GM19372 (cell line): ENCODE data around the gene KNDC1.

Experiments used
- ATAC-seq: cut with Tn5 transposase; IDR thresholded peaks from one replicate; pipeline ENCODE4 v1.9.1; 2021; ENCODE audit warnings: mild to moderate bottlenecking, low read depth, moderate library complexity; ENCODE audit not compliant: unreplicated experiment

The KNDC1 gene

DNA sequence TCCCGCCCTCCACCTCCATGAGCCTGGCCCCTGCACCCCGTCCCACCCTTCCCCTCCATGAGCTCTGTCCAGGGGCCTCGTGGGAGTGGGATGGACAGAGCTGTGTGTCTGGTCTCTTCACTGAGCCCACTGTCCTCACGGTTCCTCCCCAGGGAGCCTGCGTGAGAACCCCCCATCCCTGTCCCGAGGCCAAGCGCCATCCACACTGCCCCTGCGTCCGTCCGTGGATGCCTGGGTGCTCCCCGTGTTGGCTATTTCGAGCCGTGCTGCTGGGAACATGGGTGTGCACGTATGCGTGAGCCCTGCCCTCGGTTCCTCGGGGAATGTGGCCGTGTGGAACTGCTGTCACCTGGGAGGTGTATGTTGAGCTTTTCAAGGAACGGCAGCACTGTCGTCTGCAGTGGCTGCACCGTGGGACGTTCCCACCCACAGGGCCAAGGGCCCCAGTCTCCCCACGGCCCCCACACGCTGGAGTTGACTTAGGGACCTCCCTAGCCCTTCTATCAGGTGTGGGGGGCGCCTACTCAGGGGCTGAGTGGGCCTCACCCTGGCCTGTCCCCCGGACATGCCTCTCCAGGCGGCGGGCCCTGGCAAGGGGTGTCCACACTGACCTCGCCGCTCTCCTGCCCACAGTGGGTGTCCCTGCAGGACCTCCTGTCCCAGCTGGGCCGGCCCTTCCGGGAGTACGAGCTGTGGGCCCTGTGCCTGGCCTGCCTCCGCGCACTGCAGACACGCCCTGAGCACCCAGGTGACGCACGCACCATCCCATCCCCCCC, 28.1 kb downstream of the KNDC1 start:
- ATAC-seq = no peak

DNA sequence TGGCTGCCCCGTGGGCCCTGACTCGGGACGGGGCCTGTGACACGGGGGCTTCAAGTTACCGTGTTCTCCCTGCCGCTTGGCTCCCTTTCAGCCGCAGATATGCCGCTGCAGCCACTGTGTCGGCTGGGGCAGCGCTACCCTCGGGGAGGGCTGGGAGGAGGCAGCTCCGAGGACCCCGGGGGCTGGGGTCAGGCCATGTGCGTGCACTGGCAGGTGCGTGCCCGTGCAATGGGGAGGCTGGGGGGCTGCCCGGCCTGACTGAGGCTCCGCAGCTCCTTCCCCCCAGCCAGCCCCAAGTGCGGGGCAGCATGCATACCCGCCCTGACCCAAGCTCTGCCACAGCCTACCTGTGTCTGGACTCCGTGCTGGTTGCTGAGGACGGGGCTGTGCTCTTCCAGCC, 29.2 kb downstream of the KNDC1 start:
- no peak for ATAC-seq

DNA sequence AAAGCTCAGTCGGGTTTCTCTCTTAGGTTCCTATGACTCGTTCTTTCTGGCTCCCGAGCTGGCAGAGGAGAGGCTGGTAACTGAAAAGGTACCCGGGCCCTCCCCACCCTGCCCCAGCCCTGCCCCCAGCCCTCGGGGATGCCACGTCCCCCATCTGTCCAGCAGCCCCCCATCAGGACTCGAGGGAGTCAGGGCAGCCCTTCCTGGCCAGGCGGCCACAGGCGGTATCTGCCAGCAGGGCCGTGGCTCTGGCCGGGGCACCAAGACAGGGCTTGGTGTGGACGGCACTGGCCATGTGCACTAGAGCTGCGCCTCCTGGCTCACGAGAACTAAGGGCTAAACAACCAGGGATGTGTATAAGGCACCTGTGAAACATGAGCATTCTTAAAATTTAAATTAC, 29.7 kb downstream of the KNDC1 start:
- no peak for ATAC-seq

DNA sequence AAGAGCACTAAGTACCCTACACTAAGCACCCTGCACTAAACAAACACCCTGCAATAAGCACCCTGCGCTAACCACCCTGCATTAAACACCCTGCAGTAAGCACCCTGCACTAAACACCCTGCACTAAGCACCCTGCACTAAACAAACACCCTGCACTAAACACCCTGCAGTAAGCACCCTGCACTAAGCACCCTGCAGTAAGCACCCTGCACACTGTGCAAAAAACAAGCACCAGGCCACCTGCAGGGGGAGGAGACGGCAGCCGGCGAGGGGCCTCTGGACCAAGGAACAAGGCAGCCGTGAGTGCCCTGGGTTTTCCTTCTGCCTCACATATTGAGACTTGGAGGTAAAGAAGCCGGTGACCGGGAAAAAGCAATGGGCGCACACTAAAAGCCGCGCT, 30.2 kb downstream of the KNDC1 start:
- no peak for ATAC-seq

DNA sequence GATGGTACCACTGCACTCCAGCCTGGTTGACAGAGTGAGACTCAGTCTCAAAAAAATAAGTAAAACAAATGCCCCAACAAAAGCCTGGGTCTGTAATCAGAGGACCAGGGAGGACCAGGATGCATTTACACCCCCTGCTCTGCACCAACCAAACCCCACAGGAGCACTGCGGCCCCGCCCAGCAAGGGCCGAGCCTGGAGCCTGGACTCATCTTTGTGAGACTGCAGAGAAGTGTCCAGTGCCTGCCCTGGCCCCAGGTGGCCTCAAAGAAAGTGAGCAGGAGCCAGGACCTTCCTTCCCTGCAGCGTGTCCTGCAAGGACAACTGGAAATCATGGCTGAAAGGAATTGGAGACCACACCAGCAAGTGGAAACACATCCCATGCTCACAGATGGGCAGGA, 31.6 kb downstream of the KNDC1 start:
- ATAC-seq = no peak

DNA sequence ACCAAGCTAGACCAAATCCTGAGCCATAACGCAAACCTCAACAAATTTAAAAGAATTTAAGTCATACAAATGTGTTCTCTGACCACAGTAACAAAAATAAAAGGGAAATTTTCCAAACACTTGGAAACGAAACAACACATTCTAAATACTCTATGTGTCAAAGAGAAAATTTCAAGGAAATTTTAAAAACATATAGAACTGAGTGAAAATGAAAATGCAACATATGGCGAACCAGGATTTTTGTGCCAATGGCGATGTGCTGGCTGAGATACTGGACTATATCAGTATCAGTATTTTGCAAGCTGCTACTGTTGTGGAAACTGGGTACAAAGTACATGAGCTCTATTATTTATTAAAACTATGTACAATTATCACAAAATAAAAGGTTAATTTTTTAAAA, 34.1 kb downstream of the KNDC1 start:
- no peak for ATAC-seq

DNA sequence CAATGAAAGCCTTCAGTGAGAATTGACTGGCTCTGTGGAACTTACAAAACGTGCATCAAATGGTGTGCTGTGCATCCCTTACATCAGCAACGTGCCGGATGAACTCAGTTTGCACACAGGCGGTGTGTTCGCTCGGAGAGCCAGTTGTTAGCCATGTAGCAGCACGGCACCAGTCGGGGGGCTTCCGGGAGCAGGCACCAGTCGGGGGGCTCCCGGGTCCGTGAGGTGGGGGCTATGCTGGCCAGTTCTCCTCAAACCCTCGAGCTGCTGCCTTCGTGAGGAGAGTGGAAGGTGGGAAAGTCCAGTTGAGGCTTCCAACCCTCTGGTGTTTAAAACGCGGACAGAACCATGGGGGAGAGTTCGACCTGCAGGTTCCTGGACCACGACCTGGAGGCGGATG, 35.1 kb downstream of the KNDC1 start:
- ATAC-seq = no peak

DNA sequence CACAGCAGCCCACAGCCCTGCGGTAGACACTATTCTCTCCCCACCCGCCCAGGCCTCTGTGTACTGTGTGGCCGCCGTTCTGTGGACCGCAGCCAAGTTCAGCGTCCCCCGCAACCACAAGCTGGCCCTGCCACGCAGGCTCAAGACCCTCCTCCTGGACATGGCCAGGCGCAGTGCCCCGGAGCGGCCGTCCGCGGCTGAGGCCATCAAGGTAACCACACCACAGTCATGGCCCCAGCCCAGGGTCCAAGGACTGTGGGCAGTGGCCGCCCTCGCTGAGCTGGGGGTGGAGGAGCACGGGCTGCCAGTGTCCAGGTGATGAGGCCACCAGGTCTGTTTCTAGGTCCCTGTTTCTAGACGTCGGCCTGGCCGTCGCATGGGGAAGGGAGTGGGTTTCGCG, 35.6 kb downstream of the KNDC1 start:
- no peak for ATAC-seq

DNA sequence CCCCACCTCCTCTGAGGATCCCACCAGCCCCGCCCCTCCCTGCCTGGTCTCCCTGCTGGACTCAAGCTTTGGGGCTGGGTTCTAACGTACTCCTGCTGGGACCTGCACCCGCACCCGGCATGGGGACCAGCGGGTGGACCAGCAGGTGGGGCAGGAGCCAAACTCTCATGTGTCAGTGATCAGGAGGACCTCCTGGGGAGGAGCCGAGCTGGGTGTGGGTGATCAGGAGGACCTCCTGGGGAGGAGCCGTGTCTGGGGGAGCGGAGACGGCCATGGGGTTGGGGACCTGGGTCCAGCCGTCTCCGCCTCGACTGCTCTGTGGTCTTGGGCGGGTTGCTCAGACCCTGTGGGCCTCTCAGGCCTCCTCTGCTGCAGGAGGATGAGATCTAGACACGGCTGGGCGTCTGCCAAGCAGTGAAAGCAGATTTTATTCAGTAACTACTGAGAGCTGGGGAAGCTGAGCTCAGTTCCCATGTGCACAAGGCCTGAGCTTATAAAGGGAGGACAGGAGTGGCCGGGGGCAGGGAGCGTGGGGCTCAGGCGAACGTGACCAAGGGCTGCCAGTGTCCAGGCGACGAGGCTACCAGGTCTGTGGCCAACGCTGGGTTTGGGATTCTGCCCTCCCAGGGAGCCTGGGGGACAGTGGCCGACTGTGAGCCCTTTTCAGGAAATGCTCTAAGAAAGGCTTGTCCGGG, 36.3 kb downstream of the KNDC1 start:
- no peak for ATAC-seq

DNA sequence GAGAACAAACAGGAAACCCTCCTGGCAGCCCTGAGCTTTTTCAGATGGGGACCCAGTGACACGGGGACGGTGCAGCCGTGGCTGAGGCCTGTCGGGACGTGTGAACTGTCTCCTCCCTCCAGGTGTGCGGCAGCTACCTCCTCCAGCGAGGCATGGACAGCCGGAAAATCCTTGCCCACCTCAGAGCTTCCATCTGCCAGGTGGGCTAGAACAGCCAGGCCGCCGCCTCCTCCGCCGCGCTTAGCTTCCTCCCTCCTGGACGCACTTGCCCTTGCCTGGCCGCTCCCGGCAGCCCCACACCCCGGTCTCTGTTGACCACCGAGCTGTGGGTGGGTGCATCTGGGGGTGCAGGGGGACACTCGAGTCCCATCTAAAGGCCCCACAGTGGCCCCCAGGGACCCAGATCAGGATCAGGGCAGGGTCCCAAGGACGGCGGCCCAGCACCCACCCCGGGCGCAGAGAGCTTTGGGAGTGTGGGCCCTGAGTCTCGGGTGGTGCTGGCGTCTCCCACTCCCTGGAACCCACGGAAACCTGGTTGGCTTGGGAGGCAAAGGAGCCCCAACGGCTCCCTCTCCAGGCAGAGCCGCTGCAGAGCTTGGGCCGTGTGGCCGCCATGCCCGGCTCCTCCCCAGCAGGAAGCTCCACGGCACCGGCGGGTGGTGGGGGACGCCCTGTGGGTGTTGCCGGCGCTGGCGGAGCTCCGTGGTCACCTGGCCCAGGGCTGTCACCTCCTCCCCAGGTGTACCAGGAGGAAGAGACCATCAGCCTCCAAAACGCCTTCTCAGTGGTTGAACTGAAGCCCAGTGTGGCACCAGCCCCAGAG, 37.1 kb downstream of the KNDC1 start:
- ATAC-seq = no peak

DNA sequence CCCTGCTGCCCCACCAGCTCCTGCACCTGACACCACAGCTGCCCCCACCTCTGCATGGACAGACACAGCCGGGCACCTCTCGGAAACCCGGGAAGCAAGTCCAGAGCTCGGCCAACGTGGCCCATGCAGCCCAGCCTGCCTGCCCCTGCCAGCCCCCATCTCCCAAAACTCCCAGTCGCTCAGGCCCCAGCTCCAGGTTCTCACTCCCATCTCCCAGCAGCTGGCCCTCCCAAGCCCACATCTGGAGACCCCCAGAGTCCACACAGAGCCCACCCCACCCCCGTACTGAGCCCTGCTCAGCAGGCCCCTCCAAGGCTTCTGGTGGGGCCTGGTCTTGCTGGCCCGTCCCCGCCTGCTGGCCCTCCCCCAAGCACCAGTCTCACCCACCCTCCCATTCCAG, 37.8 kb downstream of the KNDC1 start:
- ATAC-seq = no peak

DNA sequence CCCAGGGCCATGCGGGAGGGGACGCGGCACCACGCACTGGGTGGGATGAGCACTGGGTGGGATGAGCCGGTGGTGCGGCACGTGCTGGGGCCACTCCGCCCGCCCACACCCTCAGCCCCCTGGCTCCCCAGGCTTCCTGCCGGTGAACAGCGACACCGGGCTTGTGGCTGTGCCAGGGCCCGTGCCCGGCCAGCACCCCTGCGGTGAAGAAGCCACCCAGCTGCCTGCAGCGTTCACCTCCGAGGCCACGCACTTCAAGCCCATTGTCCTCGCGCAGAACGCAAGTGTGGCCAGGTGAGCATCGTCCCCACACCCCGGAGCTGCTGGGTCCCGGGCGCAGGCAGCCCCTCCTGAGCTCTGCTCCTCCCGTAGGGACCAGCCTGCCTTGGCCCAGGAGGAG, 38.2 kb downstream of the KNDC1 start:
- ATAC-seq = no peak

DNA sequence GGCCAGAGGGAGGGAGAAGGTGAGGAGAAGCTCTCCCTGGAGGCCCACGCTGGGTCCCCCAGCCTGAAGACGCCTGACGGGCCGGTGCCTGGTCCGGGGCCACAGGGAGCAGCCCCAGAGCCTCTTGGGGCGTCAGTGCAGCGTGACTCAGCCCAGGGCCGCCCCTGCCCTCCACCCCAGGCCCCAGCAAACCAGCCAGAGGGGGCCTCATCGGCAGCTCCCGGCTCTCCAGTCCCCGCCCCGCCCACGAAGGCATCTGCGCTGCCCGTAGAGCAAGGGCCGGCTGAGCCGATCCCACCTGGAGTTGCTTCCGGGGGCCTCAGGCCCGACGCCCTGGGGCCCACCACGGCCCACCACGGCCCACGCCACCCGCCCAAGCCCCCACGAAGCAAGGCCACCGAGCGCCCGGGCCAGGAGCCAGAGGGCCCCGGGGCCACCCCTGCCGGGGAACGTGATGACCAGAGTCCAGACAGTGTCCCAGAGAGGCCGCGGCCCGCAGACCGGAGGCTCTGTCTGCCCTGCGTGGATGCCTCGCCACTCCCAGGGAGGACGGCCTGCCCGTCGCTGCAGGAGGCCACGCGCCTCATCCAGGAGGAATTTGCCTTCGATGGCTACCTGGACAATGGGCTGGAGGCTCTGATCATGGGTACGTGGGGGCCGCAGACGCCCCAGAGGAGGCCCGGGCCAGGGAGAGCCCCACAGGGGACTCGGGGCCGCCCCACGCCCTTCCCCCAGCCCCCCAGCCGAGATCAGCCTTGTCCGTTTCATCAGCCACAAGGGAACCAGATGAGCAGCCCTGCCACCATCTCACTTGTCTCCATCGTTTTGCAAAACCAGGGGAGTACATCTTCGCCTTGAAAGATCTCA, 38.8 kb downstream of the KNDC1 start:
- ATAC-seq = no peak

DNA sequence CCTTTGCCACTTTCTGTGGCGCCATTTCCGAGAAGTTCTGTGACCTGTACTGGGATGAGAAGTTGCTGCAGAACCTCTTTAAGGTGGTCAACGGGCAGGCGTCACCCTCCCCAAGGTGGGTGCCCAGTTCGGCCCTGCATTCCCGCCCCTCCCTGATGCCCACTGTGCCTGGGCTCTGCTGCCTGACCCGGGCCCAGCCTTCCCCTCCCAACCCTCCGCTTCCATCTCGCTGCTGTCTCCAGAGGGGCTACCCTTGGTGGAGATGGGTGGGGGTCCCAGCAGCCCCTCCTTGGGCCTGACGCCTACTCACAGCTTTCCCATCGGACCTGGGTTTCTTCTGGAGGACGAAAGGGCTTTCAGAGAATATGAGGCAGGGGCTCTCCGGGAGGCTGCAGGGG, 39.5 kb downstream of the KNDC1 start:
- no peak for ATAC-seq

DNA sequence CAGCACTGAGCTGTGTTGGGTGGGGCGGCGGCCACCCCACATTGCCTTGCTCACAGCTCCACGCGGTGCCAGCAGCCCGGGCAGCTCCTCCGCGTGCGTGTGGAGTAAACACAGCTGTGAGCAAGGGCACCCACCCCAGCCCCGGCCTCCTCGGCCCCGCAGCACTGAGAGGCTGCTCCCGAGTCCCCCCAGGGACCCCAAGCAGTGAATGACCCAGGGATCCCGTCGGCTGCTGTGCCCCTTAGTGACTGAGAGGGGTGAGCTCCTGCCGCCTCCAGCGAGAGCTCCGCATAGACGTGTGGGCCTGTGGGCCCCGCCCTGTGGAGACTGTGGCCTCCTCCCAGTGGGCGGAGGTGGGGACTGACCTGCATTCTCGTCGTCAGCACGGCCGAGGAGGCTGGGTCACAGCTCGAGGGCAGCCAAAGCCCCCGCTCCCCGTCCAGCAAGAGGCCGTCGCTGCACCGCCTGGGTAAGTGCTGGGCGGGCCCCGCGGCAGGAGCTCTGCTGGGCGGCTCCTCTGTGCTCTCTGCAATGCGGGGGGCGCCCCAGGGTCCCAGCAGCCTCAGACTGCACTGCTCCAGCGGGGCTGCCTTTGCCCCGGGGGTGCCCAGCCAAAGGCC, 40.1 kb downstream of the KNDC1 start:
- ATAC-seq = no peak

DNA sequence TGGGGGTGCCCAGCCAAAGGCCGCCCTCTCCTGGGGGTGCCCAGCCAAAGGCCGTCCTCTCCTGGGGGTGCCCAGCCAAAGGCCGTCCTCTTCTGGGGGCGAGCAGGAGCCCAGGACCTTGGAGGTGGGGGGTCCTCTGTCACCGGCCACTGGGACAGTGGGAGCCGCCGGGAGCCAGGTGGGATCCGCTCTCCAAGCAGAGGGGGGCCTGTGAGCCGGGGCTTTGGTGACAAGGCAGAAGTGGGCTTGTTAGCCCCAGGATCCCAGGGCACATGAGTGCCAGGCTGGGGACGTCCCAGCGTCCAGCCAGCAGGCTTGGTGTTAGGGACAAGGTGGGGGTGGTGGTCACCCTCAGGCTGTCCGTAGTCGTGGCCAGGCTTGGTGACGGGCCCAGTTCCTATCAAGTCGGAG, 40.6 kb downstream of the KNDC1 start:
- ATAC-seq = no peak

DNA sequence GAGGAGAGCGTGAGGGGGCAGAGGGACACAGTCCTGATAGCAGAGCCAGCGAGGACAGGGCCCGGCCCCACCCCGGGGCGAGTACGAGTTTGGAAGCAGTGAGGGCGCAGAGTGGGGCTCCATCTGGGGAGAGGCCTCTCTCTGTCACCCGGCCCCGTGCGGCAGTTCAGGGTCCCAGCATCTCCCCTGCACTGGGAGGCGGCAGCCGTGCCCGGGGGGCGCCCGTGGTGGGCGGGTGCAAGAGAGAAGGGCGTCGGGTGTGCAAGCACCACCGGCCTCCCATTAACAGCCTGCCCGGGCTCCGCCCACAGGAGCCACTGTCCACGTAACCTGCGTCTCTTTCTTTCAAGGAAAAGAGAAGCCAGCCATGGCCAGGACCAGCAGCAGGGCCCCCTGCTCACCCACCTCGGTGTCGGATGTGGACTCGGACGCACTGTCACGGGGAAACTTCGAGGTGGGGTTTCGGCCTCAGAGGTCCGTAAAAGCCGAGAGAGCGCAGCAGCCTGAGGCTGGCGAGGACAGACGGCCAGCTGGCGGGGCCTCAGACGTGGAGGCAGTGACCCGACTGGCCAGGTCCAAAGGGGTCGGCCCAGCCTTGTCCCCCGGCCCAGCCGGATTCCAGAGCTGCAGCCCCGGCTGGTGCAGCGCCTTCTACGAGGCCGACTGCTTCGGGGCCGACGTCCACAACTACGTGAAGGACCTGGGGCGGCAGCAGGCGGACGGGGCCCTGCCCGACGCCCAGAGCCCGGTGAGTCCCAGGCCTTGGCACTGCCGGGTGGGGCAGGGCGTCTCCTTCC, 41.3 kb downstream of the KNDC1 start:
- no peak for ATAC-seq

DNA sequence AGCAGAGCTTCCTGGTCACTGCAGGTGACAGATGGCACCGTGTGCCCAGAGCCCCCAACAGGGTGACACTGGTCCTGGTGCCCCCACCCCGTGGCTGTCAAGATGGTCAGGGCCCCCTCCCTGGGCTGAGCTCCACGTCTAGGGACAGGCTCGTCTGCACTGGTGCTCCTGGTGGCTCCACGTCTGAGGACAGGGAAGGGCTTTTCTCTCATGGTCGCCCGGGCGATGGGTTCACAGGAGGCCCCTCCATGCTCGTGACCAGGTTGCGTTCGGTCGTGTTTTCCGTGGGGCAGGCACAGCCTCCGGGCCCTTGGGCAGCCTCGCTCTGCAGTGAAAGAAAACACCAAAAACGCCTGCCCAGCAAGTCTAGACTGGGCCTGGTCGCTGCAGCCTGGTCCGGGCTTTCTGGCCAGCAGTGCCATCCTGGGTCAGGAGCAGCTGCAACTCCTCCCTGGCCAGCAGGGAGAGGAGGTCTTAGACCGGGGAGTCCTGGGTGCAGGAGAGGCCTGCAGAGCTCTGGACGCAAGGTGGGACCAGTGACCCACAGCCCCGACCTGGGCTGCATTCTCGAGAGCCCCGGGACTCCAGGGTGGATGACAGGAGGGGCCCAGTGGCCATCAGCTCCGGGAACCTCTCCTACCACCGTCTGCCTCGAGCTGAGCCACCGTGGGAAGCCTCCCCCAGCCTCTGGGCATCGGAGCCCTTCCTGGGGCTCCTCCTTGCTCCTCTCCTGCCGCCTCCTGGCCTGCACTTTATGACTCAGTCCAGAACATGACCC, 42.1 kb downstream of the KNDC1 start:
- no peak for ATAC-seq
